ENCODE results near the gene WWC2.
A peak's percentile ranks its signal among the peaks of the same experiment; 100 is the strongest.

WWC2 gene

DNA sequence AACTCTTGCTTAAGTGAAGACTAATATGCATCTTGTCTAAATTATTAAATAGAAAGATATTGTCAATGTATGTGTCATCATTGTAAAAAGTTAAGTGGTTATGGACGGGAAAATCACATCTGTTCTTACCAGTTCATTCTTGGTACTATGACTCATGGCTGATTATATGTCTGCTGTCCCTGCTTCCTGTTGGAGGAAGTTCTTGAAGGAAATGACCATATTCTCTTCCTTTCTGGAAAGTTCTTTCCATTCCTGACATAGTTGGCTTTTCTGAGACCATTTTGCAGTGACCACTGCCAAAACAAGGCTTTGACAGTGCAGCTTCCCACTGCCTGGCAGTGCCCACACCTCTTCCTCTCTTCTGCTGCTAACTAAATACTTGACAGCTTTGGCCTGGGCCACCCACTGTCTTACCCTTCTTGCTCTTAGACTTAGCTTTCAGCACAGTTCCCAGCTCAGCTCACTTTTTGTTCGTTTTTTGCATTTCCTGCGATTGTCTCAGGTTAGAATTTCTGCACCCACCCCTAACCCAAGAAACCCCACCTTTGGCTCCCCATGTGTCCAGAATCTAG is 236.4 kb downstream of the WWC2 start:
- FAIRE-seq, result peak; percentile 15
- no peak for TF ChIP-seq POLR2A (IDR thresholded peaks at IDR 0.05; ENCODE audit: low read depth, low read length)
- DNase-seq (ENCODE audit: insufficient read length, low spot score), result peak; percentile 25

DNA sequence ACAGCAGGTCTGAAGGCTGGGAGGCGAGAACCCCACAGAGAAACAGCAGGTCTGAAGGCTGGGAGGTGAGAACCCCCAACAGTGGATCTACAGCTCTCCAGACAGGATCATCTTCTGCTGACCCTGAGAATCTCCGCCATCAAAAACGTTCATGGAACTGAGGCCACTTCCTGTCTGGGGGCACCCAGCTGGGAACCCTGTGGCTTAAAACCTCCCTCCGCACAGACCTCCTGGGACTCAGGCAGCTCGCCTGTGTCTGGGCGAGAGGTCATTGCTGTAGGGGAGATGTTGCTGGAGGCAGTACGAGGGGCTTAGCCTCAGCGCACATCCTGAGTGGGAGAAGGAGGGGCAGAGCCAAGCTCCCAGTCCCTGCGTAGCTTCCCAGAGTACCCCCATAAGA is 238.3 kb downstream of the WWC2 start:
- FAIRE-seq (no peak), DNase-seq (ENCODE audit: insufficient read length, low spot score) (no peak)

DNA sequence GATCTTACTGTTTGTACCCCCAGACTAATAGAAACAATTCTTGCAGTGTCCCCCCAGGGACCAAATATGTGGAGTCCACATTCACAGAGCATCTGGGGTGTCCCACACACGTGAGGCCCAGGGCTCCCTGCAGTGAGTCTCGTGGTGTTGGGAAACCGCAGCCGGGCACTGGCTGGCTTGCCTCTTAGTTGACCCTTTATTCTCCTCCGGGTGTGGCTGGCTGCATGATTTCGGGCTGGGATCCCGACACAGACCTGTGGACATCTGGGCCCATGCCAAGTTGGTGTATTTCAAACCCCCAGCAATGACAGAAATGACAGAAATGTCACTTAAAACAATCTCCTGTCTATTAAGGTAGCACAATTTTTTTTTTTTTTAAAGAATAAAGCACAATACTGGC is 238.8 kb downstream of the WWC2 start:
- no peak for TF ChIP-seq POLR2A (IDR thresholded peaks at IDR 0.05; ENCODE audit: low read depth, low read length)
- no peak for DNase-seq (ENCODE audit: insufficient read length, low spot score)
- FAIRE-seq, result no peak

More for the DNA sequence above, 238.3 kb downstream of the WWC2 start:
- TF ChIP-seq POLR2A (IDR thresholded peaks at IDR 0.05; ENCODE audit: low read depth, low read length), result no peak

DNA sequence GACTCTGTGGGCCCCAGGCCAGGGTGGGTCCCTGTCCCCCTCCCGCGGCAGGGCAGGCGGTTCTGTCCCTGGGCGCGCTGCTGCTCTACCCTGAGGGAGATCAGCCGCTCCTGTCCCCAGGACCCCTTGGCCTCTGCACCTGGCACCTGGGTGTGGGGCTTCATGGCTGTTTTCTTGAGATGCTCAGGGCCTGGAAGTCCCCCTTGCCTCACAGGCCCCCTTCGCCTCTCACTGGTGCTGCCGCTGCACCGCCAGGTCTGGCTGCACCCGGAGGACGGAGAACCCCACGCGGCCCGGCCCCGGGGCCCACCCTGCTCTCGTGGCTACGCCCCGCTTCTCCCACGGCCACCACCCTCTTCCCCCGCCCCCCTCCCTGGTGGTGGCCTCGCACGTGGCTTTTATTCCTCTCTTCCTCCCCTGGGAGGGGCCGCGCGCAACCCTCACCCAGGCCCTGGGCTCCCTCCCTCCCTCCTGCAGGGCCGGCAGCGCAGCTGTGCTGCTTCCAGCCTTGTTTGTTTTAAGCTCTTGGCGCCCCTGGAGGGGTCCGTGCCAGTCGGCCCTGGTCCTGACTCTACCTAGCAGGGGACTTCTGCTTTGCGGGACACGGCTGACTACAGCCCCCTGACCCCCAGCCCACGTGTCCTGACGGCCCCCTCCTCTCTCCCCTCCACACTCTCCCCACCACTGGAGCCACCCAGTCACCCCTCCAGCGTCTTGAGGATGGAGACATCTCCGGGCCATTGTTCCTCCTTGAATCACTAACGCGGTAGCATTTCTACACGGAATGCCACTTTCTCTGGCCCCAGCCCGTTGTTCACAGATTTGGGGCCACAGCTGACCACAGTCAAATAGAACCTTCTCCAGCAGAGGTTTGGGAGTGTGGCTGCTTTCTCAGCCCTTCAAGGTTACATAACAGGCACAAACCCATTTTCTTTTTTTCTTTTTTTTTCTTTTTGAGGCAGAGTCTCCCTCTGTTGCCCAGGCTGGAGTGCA is 243.8 kb downstream of the WWC2 start:
- TF ChIP-seq POLR2A (IDR thresholded peaks at IDR 0.05; ENCODE audit: low read depth, low read length), result no peak
- FAIRE-seq (no peak), DNase-seq (ENCODE audit: insufficient read length, low spot score) (no peak)

DNA sequence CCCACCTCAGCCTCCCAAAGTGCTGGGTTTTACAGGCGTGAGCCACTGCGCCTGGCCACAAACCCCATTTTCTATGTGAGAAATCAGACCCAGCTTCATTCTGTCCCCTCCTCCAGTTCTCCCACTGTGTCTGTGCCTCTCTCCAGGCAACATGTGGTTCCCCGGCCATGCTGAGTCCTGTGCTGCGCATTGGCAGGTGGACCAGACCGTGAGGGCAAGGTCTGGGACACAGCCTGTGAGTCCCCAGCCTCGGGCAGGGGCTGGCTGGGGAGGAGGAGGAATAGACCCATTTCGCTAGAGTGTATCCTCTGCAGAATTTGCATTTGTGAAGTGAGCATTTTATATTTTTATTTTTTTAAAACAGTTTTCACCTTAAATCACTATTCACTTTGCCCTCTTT is 244.7 kb downstream of the WWC2 start:
- no peak for TF ChIP-seq POLR2A (IDR thresholded peaks at IDR 0.05; ENCODE audit: low read depth, low read length)
- DNase-seq (ENCODE audit: insufficient read length, low spot score) (no peak), FAIRE-seq (no peak)

DNA sequence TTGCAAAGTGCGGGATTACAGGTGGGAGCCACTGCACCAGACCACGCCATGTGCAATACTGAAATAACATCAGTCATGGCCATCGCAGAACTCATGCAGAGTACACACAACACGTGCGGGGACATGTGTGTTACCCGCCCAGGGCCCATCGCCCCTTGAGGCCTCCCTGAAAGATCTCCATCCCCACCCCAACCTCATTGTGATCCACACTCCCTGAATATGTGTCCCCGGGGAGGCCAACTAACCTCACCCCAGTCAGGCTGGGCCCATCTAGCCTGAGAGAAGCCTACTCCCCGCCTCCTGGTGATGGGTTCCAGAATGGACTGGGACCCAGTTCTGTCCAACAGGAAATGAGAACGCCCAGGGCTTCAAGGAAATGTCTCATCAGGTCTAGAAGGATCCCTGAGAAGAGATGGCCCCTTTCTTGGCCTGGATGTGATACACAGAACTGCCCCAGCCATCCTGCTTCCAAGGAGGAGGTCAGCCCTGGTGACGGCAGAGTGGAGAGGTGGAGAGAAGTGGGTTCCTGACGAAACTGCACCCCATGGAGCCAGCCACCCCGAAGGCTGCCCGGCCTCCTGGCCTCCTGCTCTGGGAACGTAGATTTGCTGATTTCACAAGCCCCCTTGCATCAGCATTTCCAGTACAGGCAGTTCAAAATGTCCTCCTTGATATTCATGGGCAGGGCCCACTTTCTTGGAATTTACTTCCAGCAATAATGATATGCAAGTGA is 245.6 kb downstream of the WWC2 start:
- FAIRE-seq (no peak), DNase-seq (ENCODE audit: insufficient read length, low spot score) (no peak)
- TF ChIP-seq POLR2A (IDR thresholded peaks at IDR 0.05; ENCODE audit: low read depth, low read length), result no peak

DNA sequence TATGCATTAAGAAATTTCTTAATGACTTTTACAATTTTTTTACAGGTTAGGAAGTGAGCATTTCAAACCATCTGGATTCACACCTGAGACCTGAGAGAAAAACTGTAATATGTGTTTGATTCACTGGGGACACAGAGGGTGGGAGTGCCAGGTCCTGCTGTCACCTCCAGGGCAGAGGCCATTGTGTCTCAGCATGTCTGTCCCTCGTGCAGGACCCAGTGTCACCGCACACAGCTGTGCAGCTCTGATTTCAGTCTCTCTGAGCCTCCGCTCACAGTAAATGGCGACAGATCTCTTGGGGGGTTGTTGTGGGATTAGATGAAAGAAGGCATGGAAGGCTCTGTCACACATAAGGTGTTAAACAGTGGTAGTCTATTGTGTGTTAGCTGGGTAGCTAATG is 246.2 kb downstream of the WWC2 start:
- no peak for FAIRE-seq
- TF ChIP-seq POLR2A (IDR thresholded peaks at IDR 0.05; ENCODE audit: low read depth, low read length), result no peak
- DNase-seq (ENCODE audit: insufficient read length, low spot score), result no peak

DNA sequence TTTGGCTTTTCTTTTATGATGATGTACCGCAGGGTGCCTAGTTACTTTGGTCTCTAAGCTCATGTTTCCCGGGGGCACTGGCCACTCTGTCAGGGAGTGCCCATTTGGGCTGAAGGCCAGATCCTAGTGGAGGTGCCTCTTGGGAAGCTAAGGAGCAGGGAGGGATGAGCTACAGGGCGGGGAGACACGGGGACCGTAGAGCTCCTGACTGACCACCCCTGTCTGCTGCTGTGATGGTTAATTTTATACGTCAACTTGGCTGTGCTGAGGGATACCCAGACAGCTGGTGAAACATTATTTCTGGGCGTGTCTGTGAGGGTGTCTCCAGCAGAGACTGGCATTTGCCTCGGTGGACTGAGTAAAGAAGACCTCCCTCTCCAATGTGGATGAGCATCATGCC is 248.1 kb downstream of the WWC2 start:
- TF ChIP-seq POLR2A (IDR thresholded peaks at IDR 0.05; ENCODE audit: low read depth, low read length), result no peak
- FAIRE-seq (no peak), DNase-seq (ENCODE audit: insufficient read length, low spot score) (no peak)

DNA sequence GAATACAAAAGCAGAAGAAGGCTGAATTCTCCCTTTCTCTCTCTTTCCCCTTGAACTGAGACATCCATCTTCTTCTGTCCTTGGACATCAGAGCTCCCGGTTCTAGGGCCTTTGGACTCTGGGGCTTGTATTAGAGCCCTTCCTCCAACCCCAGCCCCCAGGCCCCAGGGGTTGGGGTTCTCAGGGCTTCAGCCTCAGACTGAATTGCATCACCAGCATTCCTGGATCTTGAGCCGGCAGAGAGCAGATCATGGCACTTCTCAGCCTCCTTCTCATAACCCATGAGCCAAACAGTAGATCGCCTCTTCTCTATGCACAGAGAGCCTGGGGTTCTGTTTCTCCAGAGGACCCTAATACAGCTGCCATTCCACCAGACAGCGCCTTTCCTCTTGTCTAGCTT is 248.5 kb downstream of the WWC2 start:
- DNase-seq (ENCODE audit: insufficient read length, low spot score) (no peak), FAIRE-seq (no peak)
- TF ChIP-seq POLR2A (IDR thresholded peaks at IDR 0.05; ENCODE audit: low read depth, low read length), result no peak

DNA sequence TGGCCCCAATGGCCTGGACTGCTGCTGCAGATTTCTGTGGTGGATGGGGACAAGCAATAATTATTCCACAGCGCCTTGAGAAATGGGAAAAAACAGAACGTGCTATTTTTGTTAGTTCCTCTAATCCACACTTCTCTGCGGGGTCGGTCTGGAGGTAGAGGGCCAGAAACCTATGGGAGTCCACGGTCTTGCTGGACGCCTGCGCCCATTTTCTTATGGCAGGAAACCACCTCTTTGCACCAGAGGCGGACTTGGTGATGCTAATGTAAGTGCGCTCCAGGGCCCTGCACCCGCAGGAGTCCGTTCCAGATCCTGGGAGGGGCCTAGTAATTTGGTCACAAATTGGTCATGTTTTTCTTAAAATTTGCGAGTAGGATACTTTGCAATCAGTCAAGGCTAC is 249.1 kb downstream of the WWC2 start:
- no peak for FAIRE-seq
- no peak for DNase-seq (ENCODE audit: insufficient read length, low spot score)
- TF ChIP-seq POLR2A (IDR thresholded peaks at IDR 0.05; ENCODE audit: low read depth, low read length), result no peak

DNA sequence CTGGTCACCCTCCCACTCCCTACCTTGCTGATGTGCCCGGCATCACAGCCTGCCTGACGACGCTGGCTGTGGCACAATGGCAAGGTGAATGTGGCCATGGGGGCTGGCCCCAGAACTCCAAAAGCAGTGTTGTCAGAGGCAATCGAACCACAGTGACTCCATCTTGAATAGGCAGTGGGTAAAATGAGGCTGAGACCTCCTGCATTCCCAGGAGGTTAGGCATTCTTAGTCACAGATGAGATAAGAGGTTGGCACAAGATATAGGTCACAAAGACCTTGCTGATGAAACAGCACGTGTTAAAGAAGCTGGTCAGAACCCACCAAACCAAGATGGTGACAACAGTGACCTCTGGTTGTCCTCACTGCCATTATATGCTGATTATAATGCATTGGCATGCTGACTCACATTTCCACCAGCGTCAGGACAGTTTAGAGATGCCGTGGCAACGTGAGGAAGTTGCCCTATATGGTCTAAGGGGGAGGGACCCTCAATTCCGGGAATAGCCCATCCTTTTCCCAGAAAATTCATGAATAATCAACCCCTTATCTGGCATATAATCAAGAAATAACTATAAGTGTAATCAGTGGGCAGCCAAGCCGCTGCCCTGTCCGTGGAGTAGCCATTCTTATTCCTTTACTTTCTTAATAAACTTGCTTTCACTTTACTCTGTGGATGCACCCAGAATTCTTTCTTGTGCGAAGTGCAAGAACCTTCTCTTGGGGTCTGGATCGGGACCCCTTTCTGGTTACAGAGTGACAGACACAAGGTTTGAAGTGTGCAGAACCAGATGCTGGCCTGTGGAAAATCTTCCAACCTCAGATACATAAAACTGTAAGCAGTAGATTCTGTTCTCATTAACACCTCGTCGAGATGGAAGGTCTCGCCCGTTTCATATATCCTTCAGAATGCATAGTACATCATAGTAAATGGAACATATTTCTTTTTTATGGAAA is 249.9 kb downstream of the WWC2 start:
- no peak for TF ChIP-seq POLR2A (IDR thresholded peaks at IDR 0.05; ENCODE audit: low read depth, low read length)
- FAIRE-seq, result no peak
- peak; percentile 43 for DNase-seq (ENCODE audit: insufficient read length, low spot score)

DNA sequence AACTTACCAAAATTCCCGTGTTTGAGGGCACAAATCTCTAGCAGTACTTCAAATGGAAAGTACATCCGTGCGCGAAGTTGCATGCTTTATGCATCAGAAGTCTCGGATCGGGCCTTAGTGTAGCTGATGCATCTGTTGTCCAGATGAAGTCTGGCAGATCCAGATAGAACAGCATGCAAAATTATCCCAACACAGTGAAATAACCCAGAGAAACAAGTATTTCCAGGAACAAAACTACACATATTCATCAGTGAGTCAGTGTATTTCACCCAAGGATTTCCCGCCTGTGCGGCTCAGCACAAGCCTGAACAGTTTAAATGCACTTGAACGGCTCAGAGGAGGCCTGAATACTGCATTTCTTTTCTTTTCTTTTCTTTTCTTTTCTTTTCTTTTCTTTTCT is 250.6 kb downstream of the WWC2 start:
- no peak for DNase-seq (ENCODE audit: insufficient read length, low spot score)
- FAIRE-seq, result no peak
- no peak for TF ChIP-seq POLR2A (IDR thresholded peaks at IDR 0.05; ENCODE audit: low read depth, low read length)

DNA sequence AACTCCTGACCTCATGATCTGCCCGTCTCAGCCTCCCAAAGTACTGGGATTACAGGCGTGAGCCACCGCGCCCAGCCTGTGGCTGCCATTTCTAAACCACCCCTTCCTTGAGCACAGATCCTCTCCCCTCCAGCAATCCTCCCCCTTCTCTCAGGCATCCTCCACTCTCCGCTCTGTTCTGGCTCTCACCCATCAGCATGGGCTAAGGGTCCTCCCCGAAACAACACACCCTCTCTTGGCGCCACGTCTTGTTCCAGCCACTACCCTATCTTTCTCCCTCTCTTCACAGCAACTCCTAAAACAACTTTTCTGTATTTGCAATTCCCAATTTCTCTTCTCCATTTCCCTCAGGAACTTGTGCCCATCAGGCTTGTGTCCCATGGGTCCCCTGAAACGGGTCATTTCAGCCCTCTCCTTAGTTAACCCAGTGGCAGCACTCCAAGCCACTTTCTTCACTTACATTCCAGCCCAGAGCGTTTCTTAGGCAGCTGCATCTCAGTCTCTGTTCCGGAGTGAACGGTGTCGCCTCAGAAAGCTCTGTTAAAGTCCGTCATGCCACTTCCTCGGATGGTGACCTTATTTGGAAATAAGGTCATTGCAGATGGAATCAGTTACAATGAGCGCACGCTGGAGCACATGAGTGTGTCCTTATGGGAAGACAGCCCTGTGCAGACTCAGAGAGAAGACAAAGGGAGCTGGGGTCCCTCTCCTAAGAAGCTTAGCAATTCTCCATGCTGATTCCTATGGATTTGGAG is 251.4 kb downstream of the WWC2 start:
- no peak for TF ChIP-seq POLR2A (IDR thresholded peaks at IDR 0.05; ENCODE audit: low read depth, low read length)
- FAIRE-seq, result no peak
- DNase-seq (ENCODE audit: insufficient read length, low spot score), result no peak

All from H54 (cell line).